NCI-H1092 treated with DMSO at 0.1 percent for 48 hours (cell line): Measurements from ENCODE around the gene VAV3.
A peak's percentile ranks its signal among the peaks of the same experiment; 100 is the strongest.

ENCODE experiments used
- DNase-seq: peaks from one replicate; lab custom pipeline; 2025; lab: John Stamatoyannopoulos, UW

Gene VAV3

DNA sequence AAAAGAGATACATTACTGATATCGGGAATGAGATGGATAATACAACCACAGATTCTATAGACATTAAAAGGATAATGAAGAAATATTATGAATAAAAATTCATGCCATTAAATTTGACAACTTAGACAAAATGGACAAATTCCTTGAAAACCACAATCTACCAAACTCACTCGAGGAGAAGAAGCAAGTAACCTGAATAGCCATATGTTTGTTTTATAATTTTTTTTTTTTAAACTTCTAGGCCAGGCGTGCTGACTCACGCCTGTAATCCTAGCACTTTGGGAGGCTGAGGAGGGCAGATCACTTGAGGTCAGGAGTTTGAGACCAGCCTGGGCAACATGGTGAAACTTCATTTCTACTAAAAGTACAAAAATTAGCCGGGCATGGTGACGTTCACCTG is 327.9 kb downstream of the VAV3 start:
- DNase-seq: no peak

DNA sequence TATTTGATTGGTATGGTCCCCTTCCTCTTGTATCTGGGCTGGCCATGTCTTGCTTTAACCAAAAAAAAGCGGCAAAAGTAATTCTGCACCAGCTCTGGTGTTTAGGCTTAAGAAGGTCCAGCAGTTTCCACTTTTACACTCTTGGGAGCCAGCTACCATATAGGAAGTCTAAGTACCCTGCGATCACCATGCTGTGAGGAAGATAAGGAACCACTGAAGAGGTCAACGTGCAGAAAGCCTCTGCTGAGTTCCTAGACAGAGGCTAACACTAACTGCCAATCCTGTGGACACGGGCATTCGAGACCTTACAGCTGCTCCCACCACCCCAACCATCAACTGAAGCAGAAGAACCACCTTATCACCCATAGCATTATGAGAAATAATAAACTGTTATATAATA is 331.4 kb downstream of the VAV3 start:
- DNase-seq: no peak

GRCh38 chr1:107626073-107626796 is 338.7 kb downstream of the VAV3 start:
- DNase-seq: no peak

- no peak for DNase-seq
Measured at GRCh38 chr1:107625405-107626029, 339.5 kb downstream of the VAV3 start.

- no peak for DNase-seq
Measured at GRCh38 chr1:107623431-107623830, 341.5 kb downstream of the VAV3 start.

DNA sequence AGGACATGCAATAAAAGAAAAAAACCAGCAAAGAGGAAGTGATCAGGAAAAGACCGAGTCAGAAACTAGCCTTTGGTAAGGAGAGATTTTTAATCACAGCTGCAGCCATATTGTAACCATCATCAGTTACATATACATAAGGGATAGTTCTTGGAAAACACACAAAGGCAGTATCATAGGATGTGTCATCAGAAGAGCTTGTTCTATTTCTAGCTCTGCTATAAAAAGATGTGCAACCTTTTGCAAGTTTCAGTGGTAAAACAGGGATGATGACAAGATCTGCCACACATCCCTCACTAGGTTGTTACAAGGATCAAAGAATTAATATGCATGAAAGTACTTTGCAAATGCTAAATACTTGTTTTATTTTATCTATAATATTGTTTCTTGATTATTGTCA is 342.0 kb downstream of the VAV3 start:
- no peak for DNase-seq

DNA sequence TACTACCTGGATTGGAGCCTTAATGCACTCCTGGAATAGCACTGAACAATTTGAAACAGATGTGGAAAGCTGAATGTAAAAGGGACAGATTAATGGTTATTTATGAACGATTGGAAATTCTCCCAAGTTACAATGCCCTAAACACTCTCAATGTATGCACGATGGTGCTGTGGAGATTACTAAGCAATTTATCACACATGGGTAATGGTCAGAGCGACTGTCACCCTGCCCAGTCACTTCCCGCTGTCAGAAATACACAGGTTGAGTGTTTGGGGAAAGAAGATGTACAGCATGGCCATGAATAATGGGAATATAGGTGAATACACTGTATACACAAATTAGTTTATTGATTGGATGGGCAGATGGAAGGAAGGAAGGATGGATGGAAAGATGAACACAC is 342.4 kb downstream of the VAV3 start:
- DNase-seq: no peak

DNA sequence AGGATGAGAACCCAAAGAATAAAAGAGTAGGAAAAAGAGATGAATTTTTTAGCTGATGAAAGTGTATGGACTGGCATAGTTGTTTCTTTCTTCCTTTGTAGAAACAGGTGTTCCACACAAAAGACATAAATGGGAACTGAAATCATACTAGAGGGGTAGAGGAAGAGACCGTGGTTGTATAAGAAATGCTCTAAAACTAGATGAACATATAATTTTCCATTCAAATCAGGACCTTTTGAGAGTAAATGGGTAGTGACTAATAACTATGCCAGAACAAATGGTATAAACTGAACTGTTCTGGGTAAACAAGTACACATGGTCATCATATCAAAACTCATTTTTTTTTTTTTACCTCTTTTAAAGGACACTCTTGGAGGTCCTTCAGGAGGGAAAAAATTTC is 344.2 kb downstream of the VAV3 start:
- no peak for DNase-seq

- DNase-seq: no peak
Measured at GRCh38 chr1:107618539-107618938, 346.4 kb downstream of the VAV3 start.

GRCh38 chr1:107617921-107618320 is 347.1 kb downstream of the VAV3 start:
- DNase-seq: no peak

GRCh38 chr1:107617456-107617855 is 347.5 kb downstream of the VAV3 start:
- DNase-seq: no peak

GRCh38 chr1:107609808-107610207 is 355.2 kb downstream of the VAV3 start:
- DNase-seq: no peak

DNA sequence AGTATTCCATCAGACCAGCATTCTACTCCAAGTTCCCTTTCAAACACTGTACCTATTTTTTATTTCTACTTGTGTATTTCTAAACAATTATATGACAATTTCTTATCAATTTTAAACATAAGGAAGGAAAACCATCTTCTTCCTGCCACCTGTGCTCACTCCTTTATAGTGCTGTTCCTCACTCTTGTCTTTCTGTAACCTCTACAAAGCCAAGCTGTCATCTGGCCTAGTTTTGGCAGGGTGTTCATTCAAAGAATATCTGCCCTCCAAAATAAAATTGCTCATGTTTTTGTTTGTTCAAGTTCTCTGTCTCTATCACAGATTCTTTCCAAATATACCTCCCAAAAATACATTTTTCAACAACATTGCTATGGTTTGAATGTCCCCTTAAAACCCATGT is 360.2 kb downstream of the VAV3 start:
- no peak for DNase-seq

DNA sequence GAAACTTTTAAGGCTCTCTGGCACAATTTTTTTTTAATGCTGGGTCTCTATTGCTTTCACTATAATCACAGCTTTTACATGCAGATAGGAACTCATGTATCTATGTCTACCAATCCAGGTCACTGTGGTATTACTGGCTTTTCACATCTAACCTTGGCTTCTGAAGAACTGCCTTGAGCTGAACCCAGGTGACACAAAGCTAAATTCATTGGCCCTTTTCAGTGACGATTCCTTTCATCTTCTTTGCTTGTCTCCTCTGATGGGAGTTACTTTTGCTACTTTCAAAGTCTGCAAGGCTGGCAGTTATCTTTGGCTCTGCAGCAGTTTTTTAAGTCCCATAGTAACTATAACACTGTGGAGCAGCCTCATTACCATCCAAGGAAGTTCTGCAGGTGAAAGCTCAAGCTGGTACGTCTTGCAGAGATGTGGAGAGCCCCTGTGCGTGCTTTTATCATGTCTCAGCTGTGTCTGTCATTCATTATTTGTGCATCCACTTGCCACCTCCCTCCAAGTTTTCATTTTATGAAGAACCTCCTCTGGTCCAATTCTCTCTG is 364.3 kb downstream of the VAV3 start:
- no peak for DNase-seq

DNA sequence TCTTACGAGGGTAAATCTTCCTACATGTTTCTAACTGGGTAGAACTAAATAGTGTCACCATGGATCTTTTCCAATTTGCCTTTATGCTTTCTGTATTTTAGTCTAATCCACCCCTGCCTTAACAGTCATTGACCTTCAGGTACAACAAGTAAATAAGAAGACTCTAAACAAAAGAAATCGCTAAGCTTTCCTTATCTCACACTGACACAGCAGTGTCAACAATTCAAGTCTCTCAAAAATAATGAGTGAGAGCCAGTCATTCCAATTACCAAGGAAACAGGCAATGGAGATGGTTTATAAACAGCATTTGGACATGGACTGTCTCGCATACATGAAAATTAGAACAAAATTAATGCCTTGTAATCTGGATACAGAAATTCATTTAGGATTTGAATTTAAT is 365.8 kb downstream of the VAV3 start:
- DNase-seq: peak; percentile 11

GRCh38 chr1:107597290-107597689 is 367.7 kb downstream of the VAV3 start:
- DNase-seq: no peak

GRCh38 chr1:107594536-107594935 is 370.4 kb downstream of the VAV3 start:
- no peak for DNase-seq

GRCh38 chr1:107593501-107594209 is 371.3 kb downstream of the VAV3 start:
- DNase-seq: no peak

GRCh38 chr1:107590900-107591622 is 373.9 kb downstream of the VAV3 start:
- DNase-seq: no peak

- no peak for DNase-seq
Measured at GRCh38 chr1:107590087-107590486, 374.9 kb downstream of the VAV3 start.

DNA sequence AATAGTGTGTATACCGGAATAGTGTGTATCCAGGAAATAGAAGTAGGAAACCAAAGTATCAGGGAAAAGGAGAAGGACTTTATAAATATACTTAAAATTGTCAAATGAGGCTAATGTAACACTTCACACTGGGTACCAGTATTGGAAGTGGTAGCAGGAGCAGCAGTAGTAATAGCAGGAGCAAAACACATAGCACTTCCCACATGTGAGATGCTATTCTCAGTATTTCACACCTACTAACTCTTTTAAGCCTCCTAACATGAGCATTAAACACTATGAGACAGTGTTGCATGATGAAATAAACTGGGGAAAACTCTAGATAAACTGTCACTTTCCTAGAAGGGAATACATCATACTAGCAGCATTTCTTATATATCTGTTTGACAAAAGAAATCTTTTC is 376.7 kb downstream of the VAV3 start:
- no peak for DNase-seq

DNA sequence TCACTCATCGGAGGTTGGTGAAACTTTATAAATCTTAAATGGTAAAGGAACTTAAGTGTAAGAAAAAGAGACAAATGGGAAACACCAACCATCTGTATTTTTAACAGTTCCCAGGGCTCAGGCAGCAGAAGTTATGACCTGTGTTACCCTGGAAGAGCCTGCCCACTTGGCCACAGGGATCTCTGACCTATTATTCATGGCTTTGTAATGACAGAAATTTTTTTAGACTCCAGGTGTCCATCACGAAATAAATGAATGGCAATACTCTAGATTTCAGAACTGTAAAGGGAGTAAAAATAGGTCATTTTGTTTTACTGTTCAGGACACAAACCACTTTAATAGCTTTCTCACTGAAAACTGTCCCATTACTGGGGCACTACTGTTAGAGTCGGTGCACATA is 389.8 kb downstream of the VAV3 start:
- no peak for DNase-seq
